ENCODE results near the gene ENTPD8.

Gene ENTPD8

GRCh38 chr9:137433916-137434431, 7.2 kb downstream of the ENTPD8 start:
- Histone ChIP-seq H3K79me2 (ENCODE audit: control insufficient read depth, insufficient read depth, low read length, unreplicated experiment) (no peaks in the 10 kb centered on the region), H3K36me3 (ENCODE audit: insufficient read depth, low read length) (no peaks in the 10 kb centered on the region), H3K27me3 (ENCODE audit: insufficient read depth, low read length) (no peaks in the 10 kb centered on the region), H2AFZ (ENCODE audit: low read length, unreplicated experiment) (no peak overlapping the region), H3K27ac (ENCODE audit: low read depth, low read length) (no peak overlapping the region), H3K4me1 (ENCODE audit: control insufficient read depth, insufficient read depth, low read length, unreplicated experiment) (peaks cover 7% of the 10 kb centered on the region), H3K4me3 (ENCODE audit: low read depth, low read length) (no peak overlapping the region)

- H3K4me1 ChIP-seq (ENCODE audit: control insufficient read depth, insufficient read depth, low read length, unreplicated experiment) = peaks cover 7% of the 10 kb centered on the region
- no peak overlapping the region for H2AFZ ChIP-seq (ENCODE audit: low read length, unreplicated experiment)
- no peaks in the 10 kb centered on the region for H3K36me3 ChIP-seq (ENCODE audit: insufficient read depth, low read length)
- no peak overlapping the region for H3K4me3 ChIP-seq (ENCODE audit: low read depth, low read length)
- H3K27me3 ChIP-seq (ENCODE audit: insufficient read depth, low read length) = no peaks in the 10 kb centered on the region
- H3K79me2 ChIP-seq (ENCODE audit: control insufficient read depth, insufficient read depth, low read length, unreplicated experiment) = no peaks in the 10 kb centered on the region
- no peak overlapping the region for H3K27ac ChIP-seq (ENCODE audit: low read depth, low read length)
Observed at GRCh38 chr9:137433349-137433915, 7.7 kb downstream of the ENTPD8 start.

GRCh38 chr9:137432687-137433348, 8.3 kb downstream of the ENTPD8 start:
- no peaks in the 10 kb centered on the region for H3K79me2 ChIP-seq (ENCODE audit: control insufficient read depth, insufficient read depth, low read length, unreplicated experiment)
- no peaks in the 10 kb centered on the region for H3K27me3 ChIP-seq (ENCODE audit: insufficient read depth, low read length)
- H3K4me1 ChIP-seq (ENCODE audit: control insufficient read depth, insufficient read depth, low read length, unreplicated experiment) = peaks cover 7% of the 10 kb centered on the region
- no peak overlapping the region for H2AFZ ChIP-seq (ENCODE audit: low read length, unreplicated experiment)
- H3K27ac ChIP-seq (ENCODE audit: low read depth, low read length) = no peak overlapping the region
- no peaks in the 10 kb centered on the region for H3K36me3 ChIP-seq (ENCODE audit: insufficient read depth, low read length)
- no peak overlapping the region for H3K4me3 ChIP-seq (ENCODE audit: low read depth, low read length)

GRCh38 chr9:137431416-137431931, 9.7 kb downstream of the ENTPD8 start:
- no peaks in the 10 kb centered on the region for H3K36me3 ChIP-seq (ENCODE audit: insufficient read depth, low read length)
- H3K27ac ChIP-seq (ENCODE audit: low read depth, low read length) = no peak overlapping the region
- peaks cover 7% of the 10 kb centered on the region for H3K4me1 ChIP-seq (ENCODE audit: control insufficient read depth, insufficient read depth, low read length, unreplicated experiment)
- no peaks in the 10 kb centered on the region for H3K27me3 ChIP-seq (ENCODE audit: insufficient read depth, low read length)
- no peak overlapping the region for H3K4me3 ChIP-seq (ENCODE audit: low read depth, low read length)
- H3K79me2 ChIP-seq (ENCODE audit: control insufficient read depth, insufficient read depth, low read length, unreplicated experiment) = no peaks in the 10 kb centered on the region
- no peak overlapping the region for H2AFZ ChIP-seq (ENCODE audit: low read length, unreplicated experiment)

GRCh38 chr9:137430723-137431415, 10.3 kb downstream of the ENTPD8 start:
- H3K4me1 ChIP-seq (ENCODE audit: control insufficient read depth, insufficient read depth, low read length, unreplicated experiment) = peaks cover 4% of the 10 kb centered on the region
- H3K36me3 ChIP-seq (ENCODE audit: insufficient read depth, low read length) = no peaks in the 10 kb centered on the region
- no peaks in the 10 kb centered on the region for H3K27me3 ChIP-seq (ENCODE audit: insufficient read depth, low read length)
- H3K27ac ChIP-seq (ENCODE audit: low read depth, low read length) = no peak overlapping the region
- no peak overlapping the region for H2AFZ ChIP-seq (ENCODE audit: low read length, unreplicated experiment)
- no peaks in the 10 kb centered on the region for H3K79me2 ChIP-seq (ENCODE audit: control insufficient read depth, insufficient read depth, low read length, unreplicated experiment)
- no peak overlapping the region for H3K4me3 ChIP-seq (ENCODE audit: low read depth, low read length)

GRCh38 chr9:137429974-137430722, 11.0 kb downstream of the ENTPD8 start:
- Histone ChIP-seq H3K27me3 (ENCODE audit: insufficient read depth, low read length) (no peaks in the 10 kb centered on the region), H3K4me1 (ENCODE audit: control insufficient read depth, insufficient read depth, low read length, unreplicated experiment) (no peaks in the 10 kb centered on the region), H3K27ac (ENCODE audit: low read depth, low read length) (no peak overlapping the region), H2AFZ (ENCODE audit: low read length, unreplicated experiment) (no peak overlapping the region), H3K4me3 (ENCODE audit: low read depth, low read length) (no peak overlapping the region), H3K36me3 (ENCODE audit: insufficient read depth, low read length) (no peaks in the 10 kb centered on the region), H3K79me2 (ENCODE audit: control insufficient read depth, insufficient read depth, low read length, unreplicated experiment) (no peaks in the 10 kb centered on the region)

- H3K4me3 ChIP-seq (ENCODE audit: low read depth, low read length) = no peak overlapping the region
Observed at GRCh38 chr9:137429546-137429890, 11.6 kb downstream of the ENTPD8 start.

GRCh38 chr9:137428841-137429545, 12.2 kb downstream of the ENTPD8 start:
- Histone ChIP-seq H3K27me3 (ENCODE audit: insufficient read depth, low read length) (no peaks in the 10 kb centered on the region), H3K36me3 (ENCODE audit: insufficient read depth, low read length) (no peaks in the 10 kb centered on the region), H2AFZ (ENCODE audit: low read length, unreplicated experiment) (no peak overlapping the region), H3K4me3 (ENCODE audit: low read depth, low read length) (no peak overlapping the region), H3K27ac (ENCODE audit: low read depth, low read length) (no peak overlapping the region), H3K79me2 (ENCODE audit: control insufficient read depth, insufficient read depth, low read length, unreplicated experiment) (no peaks in the 10 kb centered on the region), H3K4me1 (ENCODE audit: control insufficient read depth, insufficient read depth, low read length, unreplicated experiment) (no peaks in the 10 kb centered on the region)

More at GRCh38 chr9:137429546-137429890, 11.6 kb downstream of the ENTPD8 start:
- Histone ChIP-seq H3K4me1 (ENCODE audit: control insufficient read depth, insufficient read depth, low read length, unreplicated experiment) (no peaks in the 10 kb centered on the region), H3K79me2 (ENCODE audit: control insufficient read depth, insufficient read depth, low read length, unreplicated experiment) (no peaks in the 10 kb centered on the region), H3K27me3 (ENCODE audit: insufficient read depth, low read length) (no peaks in the 10 kb centered on the region), H3K27ac (ENCODE audit: low read depth, low read length) (no peak overlapping the region), H3K36me3 (ENCODE audit: insufficient read depth, low read length) (no peaks in the 10 kb centered on the region), H2AFZ (ENCODE audit: low read length, unreplicated experiment) (no peak overlapping the region)

- Histone ChIP-seq H3K27me3 (ENCODE audit: insufficient read depth, low read length) (no peaks in the 10 kb centered on the region), H3K4me1 (ENCODE audit: control insufficient read depth, insufficient read depth, low read length, unreplicated experiment) (no peaks in the 10 kb centered on the region)
Observed at GRCh38 chr9:137428311-137428630, 12.9 kb downstream of the ENTPD8 start.

More at GRCh38 chr9:137428311-137428630, 12.9 kb downstream of the ENTPD8 start:
- Histone ChIP-seq H3K36me3 (ENCODE audit: insufficient read depth, low read length) (no peaks in the 10 kb centered on the region), H2AFZ (ENCODE audit: low read length, unreplicated experiment) (no peak overlapping the region), H3K27ac (ENCODE audit: low read depth, low read length) (no peak overlapping the region), H3K4me3 (ENCODE audit: low read depth, low read length) (no peak overlapping the region), H3K79me2 (ENCODE audit: control insufficient read depth, insufficient read depth, low read length, unreplicated experiment) (no peaks in the 10 kb centered on the region)
